Measurements from ENCODE around the gene CDIP1.

The CDIP1 gene

DNA sequence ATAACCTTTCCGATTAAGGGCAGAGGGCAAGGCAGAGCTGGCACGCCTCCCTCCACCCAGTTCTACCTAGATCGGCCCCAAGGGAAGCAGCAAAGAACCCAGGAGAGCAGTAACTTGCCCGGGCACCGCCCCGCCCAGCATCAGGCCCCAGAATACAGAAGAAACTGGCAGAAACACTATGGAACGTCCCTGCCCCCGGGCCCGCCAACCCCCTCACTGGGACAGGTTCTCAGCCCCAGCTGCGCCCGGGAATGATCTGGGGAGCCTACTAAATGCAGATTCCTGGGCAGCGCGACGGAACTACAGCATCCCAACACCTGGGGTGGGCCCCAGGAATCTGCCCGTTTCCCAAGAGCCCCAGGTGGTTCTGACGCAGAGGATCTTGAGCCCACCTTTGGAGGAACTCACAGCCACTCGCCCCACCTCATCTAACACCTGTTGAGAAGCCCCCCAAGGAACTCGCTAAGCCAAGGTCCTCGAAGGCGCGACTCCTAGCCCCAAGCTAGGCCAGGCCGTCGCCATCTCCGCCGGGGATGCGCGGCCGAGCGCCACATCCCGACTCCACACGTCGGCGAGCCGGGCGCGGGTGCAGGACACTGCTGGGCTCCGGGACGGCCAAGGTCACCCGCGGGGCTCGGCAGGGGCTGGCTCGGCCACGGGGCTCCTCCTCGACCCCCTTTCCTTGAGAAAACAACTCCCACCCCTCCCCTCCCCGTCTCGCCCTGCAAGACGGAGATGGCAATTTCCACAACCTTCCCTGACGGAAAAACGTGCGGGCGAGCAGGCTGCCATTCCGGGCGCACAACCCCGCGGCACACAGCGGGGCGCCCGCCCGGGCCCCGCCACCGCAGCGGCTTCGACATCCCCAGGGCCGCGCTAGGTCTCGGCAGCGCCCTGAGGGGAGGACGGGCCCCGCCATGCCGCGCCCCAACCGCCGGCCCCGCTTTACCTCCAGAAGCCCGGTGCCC, 913 bp downstream of the CDIP1 start:
- no peak for DNase-seq (ENCODE audit: low read depth)

DNA sequence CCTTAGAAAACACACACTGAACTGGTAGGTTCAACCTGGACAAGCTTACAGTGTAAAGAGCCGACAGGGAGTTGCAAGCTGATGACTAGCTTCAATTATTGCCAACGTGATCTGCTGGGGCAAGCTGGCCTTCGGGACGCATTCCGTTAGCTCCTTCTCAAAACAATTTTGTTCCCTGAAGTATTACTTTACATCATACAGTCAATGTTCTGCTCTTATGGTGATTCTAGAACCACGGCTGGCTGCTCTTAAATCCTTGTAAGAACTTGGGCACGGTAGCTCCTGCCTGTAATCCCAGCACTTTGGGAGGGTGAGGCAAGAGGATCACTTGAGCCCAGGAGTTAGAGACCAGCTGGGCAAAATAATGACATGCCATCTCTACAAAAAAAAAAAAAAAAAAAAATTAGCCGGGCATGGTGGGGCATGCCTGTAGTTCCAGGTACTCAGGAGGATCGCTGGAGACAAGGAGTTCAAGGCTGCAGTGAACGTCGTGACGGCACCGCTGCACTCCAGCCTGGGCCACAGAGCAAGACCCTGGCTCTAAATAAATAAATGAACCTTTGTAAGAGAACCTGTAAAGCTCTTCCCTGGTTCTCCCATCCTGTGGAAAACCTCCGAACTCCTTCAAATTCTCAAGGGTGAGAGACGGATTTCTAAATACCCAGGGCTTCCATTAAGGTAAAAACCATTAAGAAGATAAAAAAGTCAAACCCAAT, 2.0 kb downstream of the CDIP1 start:
- DNase-seq (ENCODE audit: low read depth) = no peak

DNA sequence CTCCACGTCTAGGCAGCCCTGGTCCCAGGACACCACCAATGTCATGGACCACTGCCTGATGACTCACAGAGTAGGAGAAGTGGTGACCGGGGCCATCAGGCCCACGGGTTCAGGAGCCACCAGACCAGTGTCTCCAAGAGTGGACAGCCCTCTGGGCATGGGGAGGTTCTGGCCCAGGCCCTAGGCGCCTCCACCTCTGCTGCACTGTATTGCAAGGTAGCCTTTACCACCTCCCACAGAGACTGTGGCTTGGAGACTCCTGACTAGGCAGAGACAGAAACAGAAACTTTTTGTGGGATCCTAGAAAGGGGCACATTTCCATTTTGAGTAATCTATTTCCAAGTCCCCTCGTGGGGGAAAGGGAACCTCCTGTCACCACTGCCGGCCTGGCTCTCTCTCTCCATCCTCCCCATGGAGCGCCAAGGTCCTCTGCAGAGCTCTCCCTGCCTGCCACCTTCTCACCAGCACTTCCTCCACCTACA, 2.9 kb downstream of the CDIP1 start:
- DNase-seq (ENCODE audit: low read depth) = no peak

DNA sequence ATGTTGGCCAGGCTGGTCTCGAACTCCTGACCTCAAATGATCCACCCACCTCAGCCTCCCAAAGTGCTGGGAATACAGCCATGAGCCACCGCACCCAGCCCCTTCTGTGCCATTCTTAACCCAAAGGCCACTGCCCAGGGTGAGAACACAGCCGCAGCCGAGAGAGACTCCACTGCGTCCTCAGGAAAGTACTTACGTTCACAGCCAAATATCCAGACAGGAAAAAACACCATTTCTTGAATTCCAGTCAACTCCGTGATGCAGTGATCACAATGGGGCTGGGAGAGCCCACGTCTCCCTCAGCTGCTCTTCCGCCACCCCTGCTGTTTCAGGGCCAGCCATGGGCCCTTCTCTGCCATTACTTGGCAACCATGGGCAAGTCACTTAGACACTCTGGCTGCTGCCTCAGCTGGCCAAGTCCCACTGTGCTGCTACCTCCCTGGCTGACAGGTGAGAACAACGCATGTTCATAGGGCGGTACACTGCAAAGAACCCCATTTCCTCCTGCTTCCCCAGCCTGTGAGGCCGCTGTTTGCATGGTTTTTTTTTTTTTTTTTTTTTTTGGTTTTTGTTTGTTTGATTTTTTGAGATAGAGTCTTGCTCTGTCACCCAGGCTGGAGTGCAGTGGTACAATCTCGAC, 4.3 kb downstream of the CDIP1 start:
- DNase-seq (ENCODE audit: low read depth) = no peak

- no peak for DNase-seq (ENCODE audit: low read depth)
These were observed 5.1 kb downstream of the CDIP1 start for GRCh38 chr16:4533490-4533889.

GRCh38 chr16:4532238-4532637, 6.3 kb downstream of the CDIP1 start:
- no peak for DNase-seq (ENCODE audit: low read depth)

DNA sequence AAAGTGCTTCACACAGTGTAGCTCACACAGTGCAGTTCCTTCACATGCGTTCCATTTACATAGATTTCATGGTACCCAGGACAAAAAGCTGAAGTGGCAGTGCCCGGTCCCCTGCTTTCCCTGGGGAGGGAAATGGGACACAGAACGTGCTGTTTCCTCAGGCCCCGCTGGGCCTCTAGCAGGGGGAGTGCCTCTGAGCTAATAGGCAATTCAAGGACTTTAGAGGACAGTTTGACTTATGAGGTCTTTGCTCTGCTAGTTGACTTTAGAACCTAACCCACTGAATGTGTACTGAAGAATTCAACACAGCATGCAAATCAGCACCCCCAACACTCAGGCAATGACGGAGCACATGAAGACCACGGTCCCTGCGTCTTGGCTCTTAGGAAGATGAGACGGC, 6.8 kb downstream of the CDIP1 start:
- no peak for DNase-seq (ENCODE audit: low read depth)

GRCh38 chr16:4529085-4530060, 9.2 kb downstream of the CDIP1 start:
- no peak for DNase-seq (ENCODE audit: low read depth)

- no peak for DNase-seq (ENCODE audit: low read depth)
These were observed 12.8 kb downstream of the CDIP1 start for GRCh38 chr16:4525634-4526277.

- DNase-seq (ENCODE audit: low read depth) = no peak
These were observed 13.5 kb downstream of the CDIP1 start for GRCh38 chr16:4525069-4525468.

- DNase-seq (ENCODE audit: low read depth) = no peak
These were observed 14.0 kb downstream of the CDIP1 start for GRCh38 chr16:4524571-4524970.

DNA sequence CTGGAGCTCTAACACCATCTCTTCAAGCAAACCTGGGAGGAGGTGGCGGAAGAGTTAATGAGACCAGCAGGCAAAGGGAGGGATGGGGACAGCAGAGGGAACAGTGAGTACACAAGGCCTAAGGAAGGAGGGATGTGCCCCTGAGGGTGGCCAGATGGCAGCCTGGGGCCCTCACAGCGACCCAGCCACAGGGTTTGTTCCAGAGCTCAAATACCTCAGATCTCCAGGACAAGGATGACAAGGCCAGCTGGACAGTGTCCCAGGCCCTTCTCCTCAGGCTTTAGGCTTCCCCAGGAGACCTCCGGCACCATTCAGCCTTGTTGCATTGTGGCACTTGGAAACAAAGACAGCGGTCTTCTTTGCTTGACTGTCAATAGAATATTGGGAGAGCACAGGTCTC, 14.9 kb downstream of the CDIP1 start:
- no peak for DNase-seq (ENCODE audit: low read depth)

DNA sequence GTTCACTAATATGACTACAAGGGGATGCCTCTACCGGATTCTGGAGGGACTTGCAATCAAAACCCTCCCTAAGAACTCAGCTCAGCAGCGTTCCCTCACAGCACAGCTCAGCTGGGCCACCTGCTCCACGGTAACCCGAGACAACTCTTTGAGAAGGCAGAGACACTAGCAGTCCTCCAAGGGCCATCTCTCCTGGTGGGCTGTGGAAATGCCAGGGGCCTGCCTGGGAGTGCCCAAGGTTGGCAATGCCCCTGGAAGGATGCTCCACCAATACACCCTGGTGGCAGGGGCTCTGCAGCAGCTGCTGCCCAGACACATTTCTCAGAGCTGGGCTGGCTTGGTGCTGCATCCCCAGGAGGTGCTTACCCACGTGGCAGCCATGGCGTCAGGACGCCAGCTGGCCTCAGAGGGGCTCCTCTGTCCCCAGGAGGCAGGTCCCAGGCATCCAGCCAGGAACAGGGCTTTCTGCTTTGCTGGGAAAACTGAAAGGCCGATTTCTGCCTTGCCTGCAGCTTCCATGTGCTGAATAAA, 16.5 kb downstream of the CDIP1 start:
- no peak for DNase-seq (ENCODE audit: low read depth)

- DNase-seq (ENCODE audit: low read depth) = no peak
These were observed 17.7 kb downstream of the CDIP1 start for GRCh38 chr16:4520913-4521312.

DNA sequence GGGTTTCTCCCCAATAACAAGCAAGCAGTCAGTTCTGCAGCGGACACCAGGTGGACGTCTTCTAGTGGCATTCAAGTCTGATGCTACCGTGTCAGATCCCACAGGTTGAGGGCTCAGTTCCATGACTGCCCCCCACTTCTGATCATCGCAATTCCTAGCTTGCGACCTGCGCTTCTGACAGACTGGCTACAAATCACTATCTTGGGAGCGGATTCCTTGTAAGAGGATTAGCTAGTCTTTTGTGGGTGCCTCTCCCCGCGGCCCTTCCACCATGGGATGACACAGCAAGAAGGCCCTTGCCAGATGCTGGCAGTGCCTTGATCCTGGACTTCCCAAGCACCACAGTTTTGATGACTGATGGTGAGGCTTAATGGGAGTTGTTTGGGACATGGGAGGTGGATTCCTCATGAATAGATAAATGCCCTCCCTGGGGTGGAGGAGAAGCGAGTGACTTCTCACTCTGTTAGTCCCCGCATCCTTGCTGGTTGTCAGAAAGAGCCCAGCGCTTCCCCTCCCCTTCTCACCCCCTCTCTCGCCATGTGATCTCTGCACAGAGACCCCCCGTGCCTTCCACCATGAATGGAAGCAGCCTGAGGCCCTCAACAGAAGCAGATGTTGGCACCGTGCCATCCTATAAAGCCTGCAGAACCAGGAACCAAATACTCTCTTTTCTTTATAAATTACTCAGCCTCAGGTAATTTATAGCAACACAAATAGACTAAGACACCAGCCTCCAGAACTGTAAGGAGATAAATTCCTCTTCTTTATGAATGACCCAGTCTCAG, 19.1 kb downstream of the CDIP1 start:
- no peak for DNase-seq (ENCODE audit: low read depth)

- DNase-seq (ENCODE audit: low read depth) = no peak
These were observed 20.5 kb downstream of the CDIP1 start for GRCh38 chr16:4517812-4518680.

- DNase-seq (ENCODE audit: low read depth) = no peak
These were observed 22.9 kb downstream of the CDIP1 start for GRCh38 chr16:4515611-4516233.

DNA sequence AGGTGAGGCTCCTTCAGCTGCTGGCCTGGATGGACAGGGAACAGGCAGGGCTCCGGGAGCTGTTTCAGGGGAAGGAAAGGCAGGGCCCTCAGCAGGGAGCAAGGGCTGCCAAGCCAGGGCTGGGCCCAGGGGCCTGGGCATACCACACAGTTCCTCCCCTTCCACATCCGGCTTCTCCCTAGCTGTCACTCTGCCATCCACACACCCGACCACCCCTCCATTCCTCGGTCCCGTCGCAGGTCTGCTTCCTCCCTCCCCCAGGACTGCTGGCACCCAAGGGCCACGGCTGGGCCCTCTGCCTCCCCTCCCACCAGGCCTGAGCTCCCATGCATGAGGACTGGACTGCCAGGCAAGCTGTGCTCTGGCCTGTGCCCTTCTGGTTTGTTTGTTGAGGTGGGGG, 24.0 kb downstream of the CDIP1 start:
- DNase-seq (ENCODE audit: low read depth) = no peak

All from stimulated activated CD8-positive, alpha-beta memory T cell treated with anti-CD3 and anti-CD28 coated beads, Interleukin-12 subunit alpha, Interleukin-12 subunit beta, amount 100 ng/mL, for 1 hour (primary cell).